OCI-LY3 (cell line): ENCODE data around the gene PRDM16.

Experiments used
- H2AFZ ChIP-seq: fragments of 200-600, 300-600 bp; shearing (Covaris generic); 2 replicates; pipeline ENCODE4 v1.6.0; 2014; ENCODE audit warnings: antibody characterized with exemption, low read depth, low read length
- H3K27ac ChIP-seq: fragments of 200-600, 300-600 bp; sonication (generic); 2 replicates; pipeline ENCODE4 v1.5.1; 2014; ENCODE audit warnings: mild to moderate bottlenecking, low read length, moderate library complexity, mixed read lengths
- H3K27me3 ChIP-seq: fragments of 200-600, 300-600 bp; sonication (generic); 2 replicates; pipeline ENCODE4 v1.6.1; 2014; ENCODE audit warnings: low read depth, low read length, mixed read lengths
- H3K36me3 ChIP-seq: fragments of 200-600, 300-600 bp; sonication (generic); replicated peaks from 2 replicates; pipeline ENCODE3; 2014; ENCODE audit warnings: low read depth, low read length, mixed read lengths
- H3K4me1 ChIP-seq: fragments of 300-600, 200-600 bp; sonication (generic); 2 replicates; pipeline ENCODE4 v1.6.1; 2014; ENCODE audit warnings: low read length, mixed read lengths
- H3K4me2 ChIP-seq: fragments of 200-600, 300-600 bp; sonication (generic); 2 replicates; pipeline ENCODE4 v1.6.1; 2014; ENCODE audit warnings: low read length, mixed read lengths
- H3K4me3 ChIP-seq: fragments of 300-600, 200-600 bp; sonication (generic); 2 replicates; pipeline ENCODE4 v1.5.1; 2014; ENCODE audit warnings: antibody characterized with exemption, mild to moderate bottlenecking, low read length, moderate library complexity
- H3K79me2 ChIP-seq: fragments of 300-600, 200-600 bp; shearing (Covaris generic); 2 replicates; pipeline ENCODE4 v1.6.1; 2014; ENCODE audit warnings: mild to moderate bottlenecking, low read length, mixed read lengths
- H3K9ac ChIP-seq: fragments of 300-600, 200-600 bp; shearing (Covaris generic); 2 replicates; pipeline ENCODE4 v1.6.0; 2014; ENCODE audit warnings: mild to moderate bottlenecking, low read length, moderate library complexity
- H3K9me3 ChIP-seq: fragments of 200-600, 300-600 bp; shearing (Covaris generic); 2 replicates; pipeline ENCODE4 v1.6.1; 2014; ENCODE audit warnings: low read length, mixed read lengths; ENCODE audit not compliant: insufficient read depth
- H4K20me1 ChIP-seq: fragments of 200-600, 300-600 bp; sonication (generic); 2 replicates; pipeline ENCODE4 v1.6.1; 2016; ENCODE audit warnings: low read length, mixed read lengths; ENCODE audit not compliant: insufficient read depth
- CTCF ChIP-seq: fragments of 200-600, 300-600 bp; sonication (generic); IDR thresholded peaks from 2 replicates; pipeline ENCODE4 v1.5.1; 2014; ENCODE audit warnings: antibody characterized with exemption, low read length, low read depth
- EZH2phosphoT487 ChIP-seq: fragments of 200-600 bp; shearing (Covaris generic); IDR thresholded peaks from 2 replicates; pipeline ENCODE4 v1.6.1; 2018; ENCODE audit warnings: antibody characterized with exemption, mixed run types, low read depth

Gene PRDM16

GRCh38 chr1:3435666-3436065 lies 366.7 kb downstream of the PRDM16 start:
- Histone ChIP-seq H3K27ac (no peak overlapping the region), H2AFZ (no peak overlapping the region), H3K9me3 (no peaks in the 10 kb centered on the region), H3K9ac (no peak overlapping the region), H3K4me3 (no peak overlapping the region), H3K36me3 (no peaks in the 10 kb centered on the region), H3K27me3 (no peaks in the 10 kb centered on the region), H4K20me1 (no peaks in the 10 kb centered on the region), H3K4me1 (no peaks in the 10 kb centered on the region), H3K4me2 (no peak overlapping the region), H3K79me2 (no peaks in the 10 kb centered on the region)
- TF ChIP-seq CTCF (no peak), EZH2phosphoT487 (no peak)

- H3K27me3 ChIP-seq, result no peaks in the 10 kb centered on the region
- H3K4me1 ChIP-seq, result no peaks in the 10 kb centered on the region
- no peaks in the 10 kb centered on the region for H3K79me2 ChIP-seq
- H4K20me1 ChIP-seq, result no peaks in the 10 kb centered on the region
- H3K9me3 ChIP-seq, result no peaks in the 10 kb centered on the region
- TF ChIP-seq CTCF (no peak), EZH2phosphoT487 (no peak)
- no peaks in the 10 kb centered on the region for H3K36me3 ChIP-seq
- H3K4me3 ChIP-seq, result no peak overlapping the region
- H3K9ac ChIP-seq, result no peak overlapping the region
- no peak overlapping the region for H3K4me2 ChIP-seq
- H2AFZ ChIP-seq, result no peak overlapping the region
- no peak overlapping the region for H3K27ac ChIP-seq
Observed at GRCh38 chr1:3436451-3436850, 367.4 kb downstream of the PRDM16 start.

DNA sequence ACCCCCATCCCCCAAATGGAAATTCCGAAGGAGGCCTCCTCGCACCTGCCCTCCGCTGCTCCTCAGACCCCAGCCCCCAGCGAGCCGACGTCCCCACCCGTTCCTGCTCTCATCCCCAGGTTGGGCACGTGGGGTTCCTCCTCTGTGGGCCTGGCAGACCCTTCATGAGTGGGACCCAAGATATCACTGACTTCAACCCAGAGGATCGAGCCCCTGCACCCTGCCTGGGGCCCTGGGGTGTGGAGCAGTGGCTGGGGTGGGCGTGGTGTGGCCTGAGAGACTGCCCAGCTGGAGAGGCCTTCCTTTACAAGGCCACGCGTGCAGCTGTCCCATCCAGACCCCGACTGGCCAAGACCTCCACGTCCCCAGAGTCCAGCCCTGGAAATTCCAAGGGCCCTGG lies 367.9 kb downstream of the PRDM16 start:
- Histone ChIP-seq H3K79me2 (no peaks in the 10 kb centered on the region), H3K27me3 (no peaks in the 10 kb centered on the region), H2AFZ (no peak overlapping the region), H3K36me3 (no peaks in the 10 kb centered on the region), H3K27ac (no peak overlapping the region), H3K9ac (no peak overlapping the region), H3K4me1 (no peaks in the 10 kb centered on the region), H4K20me1 (no peaks in the 10 kb centered on the region), H3K9me3 (no peaks in the 10 kb centered on the region), H3K4me3 (no peak overlapping the region), H3K4me2 (no peak overlapping the region)
- TF ChIP-seq CTCF, result no peak
- no peak for TF ChIP-seq EZH2phosphoT487

- no peaks in the 10 kb centered on the region for H3K27me3 ChIP-seq
- H2AFZ ChIP-seq, result no peak overlapping the region
- no peak overlapping the region for H3K4me3 ChIP-seq
- H3K4me2 ChIP-seq, result no peak overlapping the region
- no peak overlapping the region for H3K9ac ChIP-seq
- no peaks in the 10 kb centered on the region for H3K79me2 ChIP-seq
- H3K9me3 ChIP-seq, result no peaks in the 10 kb centered on the region
- no peaks in the 10 kb centered on the region for H4K20me1 ChIP-seq
- no peaks in the 10 kb centered on the region for H3K36me3 ChIP-seq
- TF ChIP-seq CTCF (no peak), EZH2phosphoT487 (no peak)
- no peaks in the 10 kb centered on the region for H3K4me1 ChIP-seq
- no peak overlapping the region for H3K27ac ChIP-seq
Observed at GRCh38 chr1:3438661-3439180, 369.7 kb downstream of the PRDM16 start.
